ENCODE measurements around the gene MEIS3.

The MEIS3 gene

DNA sequence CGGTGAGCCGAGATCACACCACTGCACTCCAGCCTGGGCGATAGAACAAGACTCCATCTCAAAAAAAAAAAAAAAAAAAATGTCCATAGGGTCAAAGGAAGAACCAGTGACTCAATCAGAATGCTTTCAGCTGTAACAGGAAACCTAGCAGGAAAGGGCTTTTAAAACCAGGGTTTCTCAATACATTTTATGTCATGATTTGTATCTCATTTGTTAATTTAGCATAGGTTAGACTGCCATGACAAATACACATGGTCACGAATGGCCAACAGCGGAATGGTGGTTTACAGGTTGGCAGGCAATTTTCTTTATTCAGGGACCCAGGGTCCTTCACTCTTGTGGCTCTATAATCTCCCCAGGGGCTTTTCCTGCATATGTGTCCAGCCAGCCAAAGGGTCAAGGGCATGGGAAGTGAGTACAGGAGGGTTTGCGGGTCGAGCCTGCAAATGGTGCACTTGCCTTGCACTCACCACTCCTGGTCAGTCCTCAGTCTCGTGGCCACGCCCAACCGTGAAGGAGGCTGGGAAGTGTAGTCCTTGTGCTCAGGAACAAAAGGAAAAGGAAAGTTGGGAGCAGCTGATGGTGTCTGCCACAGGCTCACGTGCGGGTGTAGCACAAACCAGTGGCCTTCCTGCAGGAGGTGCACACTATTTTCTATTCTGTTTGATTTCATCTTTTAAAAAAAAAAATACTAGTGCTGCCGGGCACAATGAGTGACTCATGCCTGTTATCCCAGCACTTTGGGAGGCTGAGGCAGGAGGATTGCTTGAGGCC lies 55.4 kb downstream of the MEIS3 start:
- Histone ChIP-seq H3K27ac (ENCODE audit: extremely low read depth, low read depth, low read length) (no peak overlapping the region), H3K36me3 (ENCODE audit: control insufficient read depth in 2 of 2, insufficient read depth in 1 of 2, low read length in 2 of 2) (peaks cover 59 to 75% of the 10 kb centered on the region in 2 experiments), H3K9me3 (ENCODE audit: control insufficient read depth, insufficient read depth, low read depth, low read length) (no peaks in the 10 kb centered on the region), H3K4me1 (ENCODE audit: control insufficient read depth, insufficient read depth, low read length) (no peaks in the 10 kb centered on the region), H3K4me3 (ENCODE audit: low read depth, low read length) (no peak overlapping the region)
- CTCF ChIA-PET, result interaction anchor here (0.7 kb wide), 1 partner anchor 449 kb away, joined by 3 read pairs; no protein-coding TSS in a partner anchor
- TF ChIP-seq, protein P1, sequence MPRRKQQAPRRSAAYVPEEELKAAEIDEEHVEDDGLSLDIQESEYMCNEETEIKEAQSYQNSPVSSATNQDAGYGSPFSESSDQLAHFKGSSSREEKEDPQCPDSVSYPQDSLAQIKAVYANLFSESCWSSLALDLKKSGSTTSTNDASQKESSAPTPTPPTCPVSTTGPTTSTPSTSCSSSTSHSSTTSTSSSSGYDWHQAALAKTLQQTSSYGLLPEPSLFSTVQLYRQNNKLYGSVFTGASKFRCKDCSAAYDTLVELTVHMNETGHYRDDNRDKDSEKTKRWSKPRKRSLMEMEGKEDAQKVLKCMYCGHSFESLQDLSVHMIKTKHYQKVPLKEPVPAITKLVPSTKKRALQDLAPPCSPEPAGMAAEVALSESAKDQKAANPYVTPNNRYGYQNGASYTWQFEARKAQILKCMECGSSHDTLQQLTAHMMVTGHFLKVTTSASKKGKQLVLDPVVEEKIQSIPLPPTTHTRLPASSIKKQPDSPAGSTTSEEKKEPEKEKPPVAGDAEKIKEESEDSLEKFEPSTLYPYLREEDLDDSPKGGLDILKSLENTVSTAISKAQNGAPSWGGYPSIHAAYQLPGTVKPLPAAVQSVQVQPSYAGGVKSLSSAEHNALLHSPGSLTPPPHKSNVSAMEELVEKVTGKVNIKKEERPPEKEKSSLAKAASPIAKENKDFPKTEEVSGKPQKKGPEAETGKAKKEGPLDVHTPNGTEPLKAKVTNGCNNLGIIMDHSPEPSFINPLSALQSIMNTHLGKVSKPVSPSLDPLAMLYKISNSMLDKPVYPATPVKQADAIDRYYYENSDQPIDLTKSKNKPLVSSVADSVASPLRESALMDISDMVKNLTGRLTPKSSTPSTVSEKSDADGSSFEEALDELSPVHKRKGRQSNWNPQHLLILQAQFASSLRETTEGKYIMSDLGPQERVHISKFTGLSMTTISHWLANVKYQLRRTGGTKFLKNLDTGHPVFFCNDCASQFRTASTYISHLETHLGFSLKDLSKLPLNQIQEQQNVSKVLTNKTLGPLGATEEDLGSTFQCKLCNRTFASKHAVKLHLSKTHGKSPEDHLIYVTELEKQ (tag by site-specific recombination; IDR thresholded peaks at IDR 0.05; ENCODE audit: borderline replicate concordance), result no peak
- no peak for TF ChIP-seq SP7 (tag by site-specific recombination; IDR thresholded peaks at IDR 0.05)
- TF ChIP-seq ZNF623 (tag by site-specific recombination; IDR thresholded peaks at IDR 0.05), result no peak
- no peak for TF ChIP-seq BCL11A (tag by site-specific recombination; IDR thresholded peaks at IDR 0.05; ENCODE audit: low read depth)
- TF ChIP-seq KLF1 (tag by site-specific recombination; IDR thresholded peaks at IDR 0.05), result 0 out of 2 replicates have a peak, but pooled peaks have one; percentile 14
- TF ChIP-seq ZBTB17 (tag by site-specific recombination; IDR thresholded peaks at IDR 0.05), result 0 out of 2 replicates have a peak, but pooled peaks have one; percentile 12
- TF ChIP-seq SP3 (tag by site-specific recombination; IDR thresholded peaks at IDR 0.05), result 0 out of 2 replicates have a peak, but pooled peaks have one; percentile 40
- no peak; the same call in 1 of the 2 replicates for TF ChIP-seq ZNF335 (tag by site-specific recombination; conservative IDR thresholded peaks at IDR 0.05)
- TF ChIP-seq ZNF701 (tag by site-specific recombination; IDR thresholded peaks at IDR 0.05), result no peak
- TF ChIP-seq ZNF350 (tag by site-specific recombination; IDR thresholded peaks at IDR 0.05), result no peak
- no peak for TF ChIP-seq ZEB2 (tag by site-specific recombination; IDR thresholded peaks at IDR 0.05)
- TF ChIP-seq ZNF626 (tag by site-specific recombination; IDR thresholded peaks at IDR 0.05), result no peak
- no peak for TF ChIP-seq ZSCAN16 (tag by site-specific recombination; IDR thresholded peaks at IDR 0.05)
- POLR2A ChIA-PET, result interaction anchor here (0.6 to 0.7 kb wide), 2 partner anchors 10 to 241 kb away, joined by 3 to 7 read pairs; no protein-coding TSS in a partner anchor

DNA sequence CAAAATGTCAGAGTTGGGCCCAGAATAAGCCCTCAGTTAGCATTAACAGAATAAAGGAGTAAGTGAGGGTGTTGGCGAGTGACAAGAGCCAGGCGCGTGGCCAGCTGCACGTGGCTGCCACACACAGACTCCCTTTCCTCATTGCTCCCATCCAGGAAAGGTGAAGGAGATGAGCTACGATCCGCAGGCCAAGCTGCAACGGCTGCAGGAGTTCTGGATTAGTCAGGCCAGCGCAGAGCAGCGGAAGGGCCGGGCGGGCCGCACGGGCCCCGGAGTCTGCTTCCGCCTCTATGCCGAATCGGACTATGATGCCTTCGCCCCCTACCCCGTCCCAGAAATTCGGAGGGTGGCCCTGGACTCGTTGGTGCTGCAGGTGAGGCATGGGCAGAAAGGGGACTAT lies 57.0 kb downstream of the MEIS3 start:
- TF ChIP-seq ZNF114 (tag by site-specific recombination; IDR thresholded peaks at IDR 0.05), result no peak
- no peak for TF ChIP-seq OSR2 (tag by site-specific recombination; IDR thresholded peaks at IDR 0.05)
- no peak for TF ChIP-seq SCRT1 (tag by site-specific recombination; IDR thresholded peaks at IDR 0.05; ENCODE audit: borderline replicate concordance)
- TF ChIP-seq ZNF350 (tag by site-specific recombination; IDR thresholded peaks at IDR 0.05), result no peak
- TF ChIP-seq, protein P2, sequence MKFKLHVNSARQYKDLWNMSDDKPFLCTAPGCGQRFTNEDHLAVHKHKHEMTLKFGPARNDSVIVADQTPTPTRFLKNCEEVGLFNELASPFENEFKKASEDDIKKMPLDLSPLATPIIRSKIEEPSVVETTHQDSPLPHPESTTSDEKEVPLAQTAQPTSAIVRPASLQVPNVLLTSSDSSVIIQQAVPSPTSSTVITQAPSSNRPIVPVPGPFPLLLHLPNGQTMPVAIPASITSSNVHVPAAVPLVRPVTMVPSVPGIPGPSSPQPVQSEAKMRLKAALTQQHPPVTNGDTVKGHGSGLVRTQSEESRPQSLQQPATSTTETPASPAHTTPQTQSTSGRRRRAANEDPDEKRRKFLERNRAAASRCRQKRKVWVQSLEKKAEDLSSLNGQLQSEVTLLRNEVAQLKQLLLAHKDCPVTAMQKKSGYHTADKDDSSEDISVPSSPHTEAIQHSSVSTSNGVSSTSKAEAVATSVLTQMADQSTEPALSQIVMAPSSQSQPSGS (tag by site-specific recombination; IDR thresholded peaks at IDR 0.05; ENCODE audit: low read depth), result no peak
- TF ChIP-seq ZNF658 (tag by site-specific recombination; IDR thresholded peaks at IDR 0.05), result no peak
- TF ChIP-seq REPIN1 (tag by site-specific recombination; IDR thresholded peaks at IDR 0.05; ENCODE audit: low read depth), result no peak
- Histone ChIP-seq H3K9me3 (ENCODE audit: control insufficient read depth, insufficient read depth, low read depth, low read length) (no peaks in the 10 kb centered on the region), H3K4me1 (ENCODE audit: control insufficient read depth, insufficient read depth, low read length) (no peaks in the 10 kb centered on the region), H3K4me3 (ENCODE audit: low read depth, low read length) (no peak overlapping the region), H3K36me3 (ENCODE audit: control insufficient read depth in 2 of 2, insufficient read depth in 1 of 2, low read length in 2 of 2) (peaks cover 61 to 86% of the 10 kb centered on the region in 2 experiments), H3K27ac (ENCODE audit: extremely low read depth, low read depth, low read length) (no peak overlapping the region)
- CTCF ChIA-PET, result interaction anchor here (1.0 to 2.5 kb wide), 4 partner anchors 14 to 74 kb away, joined by 3 to 12 read pairs (median 6); partner anchors contain the start of gene DHX34
- POLR2A ChIA-PET, result interaction anchor here (0.9 kb wide), 1 partner anchor 13 kb away, joined by 6 read pairs; the partner anchor contains the start of gene DHX34

All from HEK293 (cell line).